SIG-M5 treated with dmso at 0.1 percent for 504 hours (cell line): ENCODE data around the gene LMNTD2.
"Not testable (repeated sequence)": the region's sequence is repeated elsewhere in the genome, so short reads cannot be mapped to it uniquely, and the experiment has no call there.

ENCODE experiments used
- DNase-seq: peaks from one replicate; lab custom pipeline; 2025; ENCODE audit not compliant: unreplicated experiment; lab: John Stamatoyannopoulos, UW

LMNTD2 gene

GRCh38 chr11:587978-588380 lies 27.4 kb upstream of the LMNTD2 start:
- peak; percentile 88 for DNase-seq

- DNase-seq, result no peak
Measured at GRCh38 chr11:587546-587945, 27.0 kb upstream of the LMNTD2 start.

DNA sequence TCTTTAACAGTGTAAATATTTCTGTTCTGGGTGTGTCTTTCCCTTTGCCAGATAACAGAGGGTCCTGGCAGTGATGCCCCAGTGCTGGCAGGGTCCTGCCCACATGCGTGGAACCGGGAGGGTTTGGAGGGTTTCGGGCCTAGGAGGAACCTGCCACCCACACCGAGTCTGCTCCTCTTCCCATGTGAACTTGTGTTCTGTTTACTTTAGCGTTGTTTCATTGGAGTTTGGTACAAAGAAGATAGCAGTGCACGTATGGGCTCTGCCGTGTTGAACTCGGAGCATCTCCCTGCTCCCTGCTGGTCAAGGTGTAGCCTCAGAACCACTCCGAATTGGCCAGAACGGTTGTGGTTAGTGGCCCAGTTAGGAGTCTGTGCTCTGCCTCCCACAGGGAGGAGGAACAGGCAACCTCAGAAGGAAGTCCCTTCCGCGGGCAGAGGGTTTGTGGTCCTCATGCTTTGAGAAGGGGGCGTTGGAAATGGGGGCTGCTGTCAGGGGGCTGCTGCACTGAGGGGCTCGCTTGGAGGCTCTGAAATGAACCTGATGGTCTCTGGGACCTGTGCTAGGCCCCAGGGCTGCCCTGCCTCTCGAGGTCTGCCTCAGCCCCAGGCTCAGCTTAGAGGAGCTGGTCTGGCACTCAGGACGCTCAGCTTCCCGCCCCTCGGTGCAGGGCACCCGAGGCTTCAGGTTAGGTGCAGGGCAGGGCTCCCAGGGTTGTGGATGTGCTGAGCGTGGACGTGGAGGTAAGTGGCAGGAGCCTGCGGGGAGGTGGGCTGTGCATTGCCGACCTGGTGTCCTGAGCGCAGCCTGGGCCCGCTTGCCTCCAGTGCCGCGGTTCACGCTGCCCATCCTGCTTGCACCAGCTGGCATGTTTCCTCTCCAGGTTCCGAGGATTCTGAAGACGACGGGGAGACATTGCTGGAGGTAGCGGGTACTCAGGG lies 26.1 kb upstream of the LMNTD2 start:
- no peak for DNase-seq

- DNase-seq, result no peak
Measured at GRCh38 chr11:584287-584686, 23.7 kb upstream of the LMNTD2 start.

DNA sequence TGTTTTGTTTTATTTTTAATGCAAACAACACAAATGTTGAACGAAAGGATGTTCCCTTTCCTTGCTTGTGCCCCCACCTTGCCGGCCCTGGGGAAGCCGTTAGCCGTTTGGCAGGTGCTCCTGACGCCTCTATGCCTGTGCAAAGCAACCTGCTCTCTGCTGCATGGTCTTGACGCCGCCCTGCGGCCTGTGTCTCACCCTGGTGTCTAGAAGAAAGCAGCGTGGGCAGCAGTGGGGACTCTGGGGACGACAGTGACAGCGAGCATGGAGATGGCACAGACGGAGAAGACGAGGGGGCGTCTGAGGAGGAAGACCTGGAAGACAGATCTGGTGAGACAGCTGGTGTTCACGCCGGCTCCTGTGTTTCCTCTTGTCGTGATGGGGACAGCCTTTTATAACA lies 21.2 kb upstream of the LMNTD2 start:
- no peak for DNase-seq

DNA sequence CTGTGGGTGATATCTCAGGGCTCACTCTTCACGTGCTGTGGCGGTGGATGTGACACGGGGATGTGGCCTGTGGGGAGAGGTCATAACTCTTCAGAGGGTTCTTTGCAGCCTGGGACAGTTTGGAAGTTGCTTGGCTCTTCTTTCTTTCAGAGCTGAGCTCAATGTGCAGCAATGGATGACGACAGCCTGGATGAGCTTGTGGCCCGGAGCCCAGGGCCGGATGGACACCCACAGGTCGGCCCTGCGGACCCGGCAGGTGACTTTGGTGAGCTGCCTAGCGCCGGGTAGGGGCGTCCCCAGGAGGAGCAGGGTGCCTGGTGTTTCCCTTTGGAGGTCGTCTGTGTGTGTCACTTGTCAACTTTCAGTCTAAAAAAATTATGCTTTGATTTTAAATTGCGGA lies 20.8 kb upstream of the LMNTD2 start:
- no peak for DNase-seq

DNA sequence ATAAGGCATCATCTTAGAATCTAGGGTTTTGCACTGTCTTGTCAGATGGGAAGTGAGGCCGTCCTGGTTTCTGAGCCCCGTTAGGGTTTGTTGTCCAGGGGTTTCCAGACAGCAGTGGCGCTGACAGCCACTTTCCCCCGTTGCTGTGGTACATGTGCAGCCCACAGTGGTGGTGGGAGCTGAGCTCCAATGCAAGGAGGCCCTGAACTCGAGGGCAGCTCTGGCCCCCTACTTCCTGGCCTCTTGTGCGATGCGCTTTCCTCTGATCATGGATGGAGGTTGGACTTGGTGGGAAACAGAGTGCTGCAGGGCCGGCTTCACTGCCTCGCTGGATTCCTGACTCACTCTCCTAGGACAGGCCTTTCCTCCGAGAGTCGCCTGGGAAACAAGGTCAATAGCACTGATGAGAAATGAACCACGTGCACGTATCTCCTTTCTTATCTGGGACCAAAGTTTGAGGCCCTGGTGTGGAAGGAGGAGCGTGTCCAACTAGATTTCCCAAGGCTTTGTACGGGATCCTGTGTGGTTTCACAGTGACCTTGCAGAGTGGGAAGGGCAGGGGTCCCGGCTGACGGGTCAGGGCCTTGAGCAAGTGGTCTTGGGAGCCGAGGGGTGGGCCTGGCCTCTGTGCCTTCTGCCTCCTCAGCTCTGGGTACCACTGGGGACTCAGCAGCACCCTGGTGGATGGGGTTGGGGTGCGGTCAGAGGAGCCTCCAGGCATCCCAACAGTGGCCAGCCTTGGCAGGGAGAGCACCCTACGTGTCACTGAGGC lies 19.5 kb upstream of the LMNTD2 start:
- no peak for DNase-seq

- no peak for DNase-seq
Measured at GRCh38 chr11:578276-579035, 17.9 kb upstream of the LMNTD2 start.

GRCh38 chr11:577611-577894 lies 17.0 kb upstream of the LMNTD2 start:
- DNase-seq, result no peak

DNA sequence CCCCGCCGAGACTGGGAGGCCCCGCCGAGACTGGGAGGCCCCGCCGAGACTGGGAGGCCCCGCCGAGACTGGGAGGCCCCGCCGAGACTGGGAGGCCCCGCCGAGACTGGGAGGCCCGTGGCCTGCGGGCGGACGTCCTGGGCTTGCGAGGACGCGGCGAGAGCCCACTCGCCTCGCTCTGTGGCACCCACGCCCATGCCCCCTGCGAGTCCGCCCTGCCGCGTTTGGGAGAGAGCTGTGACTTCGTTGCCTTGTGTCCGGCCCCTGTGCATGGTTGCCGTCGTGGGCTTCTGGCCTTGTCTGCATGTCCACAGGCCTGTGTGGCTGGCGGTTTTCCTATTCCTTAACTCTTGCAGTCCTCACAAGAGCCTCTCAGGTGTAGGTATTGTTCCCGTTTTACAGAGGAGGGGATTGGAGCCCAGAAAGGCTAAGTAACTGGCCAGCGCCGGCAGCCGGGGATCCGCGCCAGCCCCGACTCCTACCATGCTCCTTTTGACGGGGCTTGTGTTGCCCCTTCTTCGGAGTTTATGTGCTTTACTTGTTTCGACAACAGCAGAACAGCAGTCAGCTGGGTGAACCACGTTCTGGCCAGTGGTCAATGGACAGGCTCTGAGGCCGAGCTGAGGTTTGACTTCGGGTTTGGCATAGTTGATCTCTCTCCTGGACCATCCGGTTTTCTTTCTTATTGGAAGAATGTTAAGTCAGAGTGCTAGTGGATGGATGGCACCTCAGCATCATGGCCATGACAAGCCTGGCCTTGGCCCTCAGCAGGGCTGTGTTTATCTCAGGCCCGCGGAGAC lies 16.5 kb upstream of the LMNTD2 start:
- no peak for DNase-seq

DNA sequence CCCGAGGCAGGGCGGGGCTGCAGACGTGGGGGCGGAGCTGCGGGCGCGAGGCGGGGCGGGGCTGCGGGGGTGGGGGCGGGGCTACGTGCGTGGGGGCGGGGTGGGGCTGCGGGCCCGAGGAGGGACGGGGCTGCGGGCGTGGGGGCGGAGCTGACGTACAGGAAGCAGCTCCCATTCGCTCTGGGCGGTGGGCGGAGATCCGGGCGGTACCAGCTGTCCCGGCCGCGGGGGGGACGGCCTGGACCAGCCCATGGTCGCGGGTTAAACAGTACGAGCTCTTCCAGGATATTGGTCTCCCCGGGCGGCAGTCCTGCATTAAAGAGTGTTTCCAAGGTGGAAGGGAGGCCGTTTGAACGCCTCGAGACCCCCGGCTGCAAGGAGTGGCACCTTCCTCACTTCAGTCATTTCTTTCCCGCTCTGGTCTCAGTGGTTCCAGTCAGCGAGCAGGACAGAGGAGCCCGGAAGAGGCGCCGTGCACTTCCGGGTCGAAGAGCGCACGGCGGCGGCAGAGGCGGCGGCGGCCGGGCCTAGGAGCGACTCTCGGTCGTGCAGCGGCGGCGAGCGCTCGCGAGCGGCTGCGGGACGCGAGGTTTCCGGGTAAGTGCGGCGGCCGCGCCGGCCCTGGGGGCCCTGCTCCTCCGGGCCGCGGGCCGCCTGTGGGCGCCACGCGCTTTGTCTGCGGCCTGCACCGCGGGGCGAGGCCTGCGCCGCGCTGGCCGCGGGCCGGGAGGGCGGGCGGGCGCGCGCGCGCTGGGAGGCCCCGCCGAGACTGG lies 15.6 kb upstream of the LMNTD2 start, which contains the start of gene PHRF1:
Gene PHRF1, plus strand, starts transcription at position 475 of the 773 bp plus-strand sequence. CDS start 5,043 bp downstream, outside the sequence.
- peak; percentile 88 for DNase-seq

DNA sequence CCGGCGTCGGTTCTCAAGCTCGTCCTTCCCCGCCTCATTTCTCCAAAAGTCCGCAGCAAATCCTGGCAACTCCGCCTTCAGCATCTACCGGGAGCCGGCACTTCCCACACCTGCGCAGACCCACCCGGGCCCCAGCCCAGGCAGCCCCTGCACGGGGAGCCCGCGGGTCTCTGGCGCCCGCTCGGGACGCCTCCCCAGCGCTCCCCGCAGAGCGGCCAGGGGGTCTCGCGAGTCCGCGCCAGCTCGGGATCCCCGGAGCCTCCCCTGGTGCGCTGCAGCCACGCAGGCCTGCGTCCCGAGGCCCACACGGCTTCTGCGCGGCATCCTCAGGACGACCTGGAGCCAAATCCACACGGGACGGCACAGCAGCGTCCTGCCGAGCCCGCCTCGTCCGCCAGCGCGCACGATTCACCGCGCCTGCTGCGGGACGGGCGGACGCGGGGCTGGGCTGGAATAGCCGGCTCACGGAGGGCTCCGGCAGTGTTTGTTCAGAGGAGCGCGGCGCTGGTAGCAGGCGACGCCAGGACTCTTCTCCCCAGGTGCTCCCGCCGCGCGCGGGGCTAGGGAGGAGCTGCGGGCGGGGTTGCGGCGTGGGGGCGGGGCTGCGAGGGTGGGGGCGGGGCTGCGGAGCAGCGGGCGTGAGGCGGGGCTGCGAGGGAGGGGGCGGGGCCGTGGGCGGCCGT lies 14.9 kb upstream of the LMNTD2 start:
- DNase-seq, result peak; percentile 43

GRCh38 chr11:574632-575312 lies 14.2 kb upstream of the LMNTD2 start:
- no peak for DNase-seq

- DNase-seq, result not testable (repeated sequence)
Measured at GRCh38 chr11:574031-574570, 13.6 kb upstream of the LMNTD2 start.

- no peak for DNase-seq
Measured at GRCh38 chr11:573146-573759, 12.7 kb upstream of the LMNTD2 start.

GRCh38 chr11:571802-572185 lies 11.3 kb upstream of the LMNTD2 start:
- no peak for DNase-seq

DNA sequence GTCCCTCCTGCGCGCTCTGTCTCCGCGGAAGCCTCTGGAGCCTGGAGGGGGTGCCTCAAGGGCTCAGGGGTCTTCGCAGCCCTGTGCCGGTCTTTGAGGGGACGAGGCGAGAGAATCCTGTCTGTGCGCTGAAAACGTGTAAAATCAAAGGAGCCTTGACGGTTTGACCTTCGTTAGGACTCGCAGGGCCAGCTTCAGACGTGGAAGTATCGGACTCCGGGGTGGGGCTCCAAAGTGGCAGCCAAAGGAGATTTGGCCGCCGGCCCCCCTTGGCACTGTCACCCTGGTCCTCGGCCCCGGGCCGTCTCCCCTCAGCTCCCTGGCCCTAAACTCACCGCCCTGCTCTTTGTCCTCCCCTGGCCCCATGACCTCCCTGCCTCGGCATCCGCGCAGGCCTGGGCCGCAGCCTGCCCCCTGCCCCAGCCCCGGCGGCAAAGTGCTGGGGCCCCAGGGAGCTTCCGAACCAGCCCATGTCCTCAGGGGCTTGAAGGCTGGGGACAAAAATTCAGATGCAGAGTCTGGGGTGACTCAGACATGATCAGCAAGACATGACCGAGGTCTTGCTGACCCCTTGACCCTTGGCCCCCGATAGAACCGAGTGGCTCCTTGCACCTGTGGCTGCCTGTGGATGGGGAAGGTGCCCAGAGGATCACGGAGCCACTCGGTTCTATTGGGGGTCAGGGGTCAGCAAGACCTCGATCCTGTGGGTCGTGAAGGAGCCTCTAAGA lies 8.8 kb upstream of the LMNTD2 start:
- no peak for DNase-seq
